Measurements from ENCODE around the gene H3-3A.

The H3-3A gene

GRCh38 chr1:226097866-226098625 is 35.5 kb downstream of the H3-3A start:
- TF ChIP-seq, protein P1, sequence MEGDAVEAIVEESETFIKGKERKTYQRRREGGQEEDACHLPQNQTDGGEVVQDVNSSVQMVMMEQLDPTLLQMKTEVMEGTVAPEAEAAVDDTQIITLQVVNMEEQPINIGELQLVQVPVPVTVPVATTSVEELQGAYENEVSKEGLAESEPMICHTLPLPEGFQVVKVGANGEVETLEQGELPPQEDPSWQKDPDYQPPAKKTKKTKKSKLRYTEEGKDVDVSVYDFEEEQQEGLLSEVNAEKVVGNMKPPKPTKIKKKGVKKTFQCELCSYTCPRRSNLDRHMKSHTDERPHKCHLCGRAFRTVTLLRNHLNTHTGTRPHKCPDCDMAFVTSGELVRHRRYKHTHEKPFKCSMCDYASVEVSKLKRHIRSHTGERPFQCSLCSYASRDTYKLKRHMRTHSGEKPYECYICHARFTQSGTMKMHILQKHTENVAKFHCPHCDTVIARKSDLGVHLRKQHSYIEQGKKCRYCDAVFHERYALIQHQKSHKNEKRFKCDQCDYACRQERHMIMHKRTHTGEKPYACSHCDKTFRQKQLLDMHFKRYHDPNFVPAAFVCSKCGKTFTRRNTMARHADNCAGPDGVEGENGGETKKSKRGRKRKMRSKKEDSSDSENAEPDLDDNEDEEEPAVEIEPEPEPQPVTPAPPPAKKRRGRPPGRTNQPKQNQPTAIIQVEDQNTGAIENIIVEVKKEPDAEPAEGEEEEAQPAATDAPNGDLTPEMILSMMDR (IDR thresholded peaks at IDR 0.05; ENCODE audit: low read depth, low read length, missing control alignments) = no peak
- no peak overlapping the region for H3K4me3 ChIP-seq (ENCODE audit: low read depth, low read length)
- peak; percentile 72 for DNase-seq
- no peaks in the 10 kb centered on the region for H3K36me3 ChIP-seq (replicated peaks)
- in situ Hi-C loops (cut with HindIII; ENCODE audit: low pct_ligation_motif_present, low sequenced_read_pairs) = no loop called here
- peak overlapping the region; percentile 45 for H3K27ac ChIP-seq
- H3K27me3 ChIP-seq (replicated peaks) = no peaks in the 10 kb centered on the region

GRCh38 chr1:226098870-226099835 is 36.6 kb downstream of the H3-3A start:
- in situ Hi-C loops (cut with HindIII; ENCODE audit: low pct_ligation_motif_present, low sequenced_read_pairs) = no loop called here
- H3K27ac ChIP-seq = no peak overlapping the region
- no peak overlapping the region for H3K4me3 ChIP-seq (ENCODE audit: low read depth, low read length)
- H3K36me3 ChIP-seq (replicated peaks) = no peaks in the 10 kb centered on the region
- DNase-seq = no peak
- no peaks in the 10 kb centered on the region for H3K27me3 ChIP-seq (replicated peaks)
- TF ChIP-seq, protein P1 (IDR thresholded peaks at IDR 0.05; ENCODE audit: low read depth, low read length, missing control alignments) = no peak

- Histone ChIP-seq H3K27me3 (replicated peaks) (no peaks in the 10 kb centered on the region), H3K4me3 (ENCODE audit: low read depth, low read length) (peak overlapping the region; percentile 48), H3K36me3 (replicated peaks) (no peaks in the 10 kb centered on the region), H3K27ac (no peak overlapping the region)
- TF ChIP-seq, protein P1 (IDR thresholded peaks at IDR 0.05; ENCODE audit: low read depth, low read length, missing control alignments) = no peak
- DNase-seq = peak; percentile 24
- in situ Hi-C loops (cut with HindIII; ENCODE audit: low pct_ligation_motif_present, low sequenced_read_pairs) = no loop called here
Observed at GRCh38 chr1:226100436-226101391, 38.2 kb downstream of the H3-3A start.

DNA sequence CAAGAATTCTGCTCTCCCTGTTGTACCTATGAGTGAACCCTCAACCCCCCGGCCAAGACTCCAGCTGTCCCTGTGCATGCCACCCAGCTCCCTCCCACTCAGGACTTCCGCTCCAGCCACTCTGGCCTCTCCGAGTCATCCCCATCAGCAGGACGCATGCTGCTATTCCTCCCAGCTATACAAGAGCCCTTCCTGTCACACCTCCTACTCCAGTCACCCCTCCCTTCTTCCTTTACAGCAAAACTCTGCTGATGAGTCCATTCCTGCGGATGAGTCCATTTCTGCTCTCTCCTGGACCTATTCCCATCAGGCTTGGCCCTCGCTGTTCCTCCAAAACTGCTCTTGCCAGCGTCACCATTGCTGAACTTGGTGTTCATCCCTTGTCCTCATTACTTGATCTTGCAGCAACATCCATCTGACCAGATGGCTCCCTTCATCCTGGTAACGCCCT is 42.2 kb downstream of the H3-3A start:
- DNase-seq = peak; percentile 15
- H3K4me3 ChIP-seq (ENCODE audit: low read depth, low read length) = no peak overlapping the region
- H3K36me3 ChIP-seq (replicated peaks) = no peaks in the 10 kb centered on the region
- TF ChIP-seq, protein P1 (IDR thresholded peaks at IDR 0.05; ENCODE audit: low read depth, low read length, missing control alignments) = no peak
- no peaks in the 10 kb centered on the region for H3K27me3 ChIP-seq (replicated peaks)
- H3K27ac ChIP-seq = no peak overlapping the region
- in situ Hi-C loops (cut with HindIII; ENCODE audit: low pct_ligation_motif_present, low sequenced_read_pairs) = no loop called here
